ENCODE results near the gene EPM2A.

DNA sequence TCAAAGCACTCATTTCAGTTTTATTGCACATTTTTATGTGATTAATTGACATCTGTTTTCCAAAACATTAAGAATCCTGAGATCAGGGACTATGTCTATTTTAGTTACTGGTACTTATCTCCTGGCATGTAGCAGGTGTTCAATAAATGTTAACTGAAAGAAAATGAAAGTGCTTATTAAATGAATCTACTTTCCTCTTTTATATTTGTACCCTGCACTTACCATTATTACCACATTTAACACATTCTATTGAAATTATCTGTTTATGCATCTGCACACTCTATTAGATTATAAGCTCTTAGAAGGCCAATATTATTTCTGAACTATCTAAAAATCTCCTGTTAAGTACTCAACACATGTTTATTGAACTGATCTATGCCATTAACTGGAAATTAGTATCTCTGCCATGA lies 131.9 kb downstream of the EPM2A start:
- TF ChIP-seq, protein P1, sequence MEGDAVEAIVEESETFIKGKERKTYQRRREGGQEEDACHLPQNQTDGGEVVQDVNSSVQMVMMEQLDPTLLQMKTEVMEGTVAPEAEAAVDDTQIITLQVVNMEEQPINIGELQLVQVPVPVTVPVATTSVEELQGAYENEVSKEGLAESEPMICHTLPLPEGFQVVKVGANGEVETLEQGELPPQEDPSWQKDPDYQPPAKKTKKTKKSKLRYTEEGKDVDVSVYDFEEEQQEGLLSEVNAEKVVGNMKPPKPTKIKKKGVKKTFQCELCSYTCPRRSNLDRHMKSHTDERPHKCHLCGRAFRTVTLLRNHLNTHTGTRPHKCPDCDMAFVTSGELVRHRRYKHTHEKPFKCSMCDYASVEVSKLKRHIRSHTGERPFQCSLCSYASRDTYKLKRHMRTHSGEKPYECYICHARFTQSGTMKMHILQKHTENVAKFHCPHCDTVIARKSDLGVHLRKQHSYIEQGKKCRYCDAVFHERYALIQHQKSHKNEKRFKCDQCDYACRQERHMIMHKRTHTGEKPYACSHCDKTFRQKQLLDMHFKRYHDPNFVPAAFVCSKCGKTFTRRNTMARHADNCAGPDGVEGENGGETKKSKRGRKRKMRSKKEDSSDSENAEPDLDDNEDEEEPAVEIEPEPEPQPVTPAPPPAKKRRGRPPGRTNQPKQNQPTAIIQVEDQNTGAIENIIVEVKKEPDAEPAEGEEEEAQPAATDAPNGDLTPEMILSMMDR (IDR thresholded peaks at IDR 0.05) = no peak
- no peak for TF ChIP-seq POLR2A (IDR thresholded peaks at IDR 0.05)

Measured in stomach (tissue), 4 donors.